Muscle of back (tissue), 11 donors: ENCODE results near the gene OTOP3. TPM values are rescaled to one million over a fixed set of nuclear protein-coding genes. Genes with fewer than 3 reads are reported as not detected.
"Not testable (repeated sequence)": the region's sequence is repeated elsewhere in the genome, so short reads cannot be mapped to it uniquely, and the experiment has no call there.

Experiments used
- DNase-seq, 3 donors: peaks; one replicate each; pipeline versions ENCODE4 v3.0.0 to v3.0.0-alpha.2; 2013
- polyA plus RNA-seq, 10 donors: library from polyadenylated mRNA; unstranded; fragments of 120-200 nt; gene quantifications; one replicate each; pipeline ENCODE4 v1.2.1, GENCODE V29; 2013; ENCODE audit not compliant: insufficient read length in 10 of 10

Gene OTOP3
- polyA plus RNA-seq, 10 donors: not detected

DNA sequence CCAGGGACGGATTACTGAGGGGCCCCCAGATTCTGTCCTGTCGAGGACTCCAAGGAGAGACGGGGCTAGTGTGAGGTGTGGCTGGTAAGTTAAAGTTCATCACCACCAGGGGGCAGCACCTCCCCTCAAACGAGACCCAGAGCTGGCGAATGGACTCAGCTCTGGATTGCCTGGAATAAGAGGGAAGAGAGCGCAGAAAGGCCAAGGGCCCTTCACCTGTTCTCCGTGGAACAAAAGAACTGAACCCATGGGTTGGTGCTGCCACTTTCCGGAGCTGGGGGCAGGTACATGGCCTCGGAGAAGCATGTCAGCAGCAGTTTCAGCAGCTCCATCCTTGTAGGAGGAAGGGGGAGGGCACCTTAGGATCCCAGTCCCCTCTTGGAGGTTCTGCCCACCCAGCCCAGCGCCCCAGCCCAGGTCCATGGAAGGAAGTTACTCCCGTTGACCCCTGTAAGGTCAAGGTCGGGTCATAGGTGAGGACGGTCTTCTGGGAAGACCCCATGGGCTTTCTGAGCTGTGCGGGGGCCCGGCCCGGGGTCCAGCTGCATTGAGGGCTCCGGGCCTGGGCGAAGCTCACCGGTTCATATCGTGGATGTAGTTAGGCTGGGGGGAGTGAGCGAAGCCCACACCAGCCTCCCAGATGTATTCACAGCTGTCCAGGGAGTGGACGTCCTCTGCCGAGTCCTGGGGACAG lies 26.1 kb downstream of the OTOP3 start:
- peak; percentile 84 to 92 (median 91) for DNase-seq

GRCh38 chr17:74962622-74963394 lies 27.1 kb downstream of the OTOP3 start:
- no peak for DNase-seq

DNA sequence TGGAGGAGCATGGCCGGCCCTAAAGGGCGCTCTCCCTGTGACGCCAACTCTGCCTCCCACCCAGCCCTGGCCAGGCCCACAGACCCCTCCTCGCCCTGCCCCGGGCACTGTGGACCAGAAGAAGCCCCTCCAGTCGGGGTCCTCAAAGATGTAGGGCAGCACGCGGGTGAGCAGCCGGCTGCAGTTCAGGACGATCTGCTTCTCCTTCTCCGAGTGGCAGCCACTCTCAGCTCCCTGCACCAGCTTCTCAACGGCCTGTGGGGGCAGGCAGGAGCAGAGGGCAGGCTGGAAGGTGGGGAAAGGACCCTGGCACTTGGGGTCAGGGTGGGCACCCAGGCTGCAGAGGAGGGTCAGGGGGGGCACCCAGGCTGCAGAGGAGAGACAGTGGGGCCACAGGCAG lies 28.0 kb downstream of the OTOP3 start:
- DNase-seq: no peak

GRCh38 chr17:74964246-74964761 lies 28.6 kb downstream of the OTOP3 start:
- no peak for DNase-seq

DNA sequence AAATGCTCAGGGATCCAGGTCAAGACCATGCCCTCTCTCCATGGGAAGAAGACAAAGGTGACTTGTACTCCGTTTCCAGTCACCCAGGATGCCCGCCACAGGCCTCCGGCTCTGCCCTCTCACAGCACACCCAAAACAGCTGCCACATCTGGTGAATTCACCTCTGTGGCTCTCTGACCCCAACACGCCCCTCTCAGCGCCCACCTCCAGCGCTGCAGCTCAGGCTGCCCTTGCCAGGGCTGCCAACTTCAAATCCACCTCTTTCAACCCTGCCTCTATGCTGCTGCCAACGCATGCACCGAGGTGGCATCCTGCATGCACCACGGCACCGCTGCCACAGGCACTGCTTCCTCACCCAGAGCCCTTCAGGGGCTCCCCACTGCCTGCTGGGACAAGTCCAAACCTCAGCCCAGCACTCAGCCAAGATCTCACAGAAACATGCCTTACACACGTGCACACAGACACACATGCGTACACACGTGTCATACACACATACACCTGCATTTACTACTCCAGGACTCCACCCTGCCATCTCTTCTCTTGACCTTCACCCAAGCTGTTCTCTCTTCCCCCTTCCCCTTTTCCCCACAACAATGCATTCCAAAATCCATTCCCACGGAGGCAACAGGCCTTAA lies 29.4 kb downstream of the OTOP3 start:
- no peak for DNase-seq

GRCh38 chr17:74968361-74968780 lies 32.7 kb downstream of the OTOP3 start:
- no peak for DNase-seq

DNA sequence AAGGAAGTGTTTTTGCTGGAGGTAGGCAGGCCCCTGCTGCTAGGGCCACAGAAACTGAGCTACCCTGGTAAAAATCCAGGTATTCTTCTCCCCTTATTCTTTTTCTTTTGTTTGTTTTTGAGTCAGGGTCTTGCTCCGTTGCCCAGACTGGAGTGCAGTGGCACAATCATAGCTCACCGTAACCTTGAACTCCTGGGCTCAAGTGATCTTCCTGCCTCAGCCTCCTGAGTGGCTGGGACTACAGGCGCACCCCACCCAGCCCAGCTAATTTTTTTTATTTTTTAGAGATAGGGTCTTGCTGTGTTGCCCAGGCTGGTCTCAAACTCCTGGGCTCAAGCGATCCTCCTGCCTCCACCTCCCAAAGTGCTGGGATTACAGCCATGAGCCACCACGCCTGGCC lies 33.8 kb downstream of the OTOP3 start:
- DNase-seq: not testable (repeated sequence)

DNA sequence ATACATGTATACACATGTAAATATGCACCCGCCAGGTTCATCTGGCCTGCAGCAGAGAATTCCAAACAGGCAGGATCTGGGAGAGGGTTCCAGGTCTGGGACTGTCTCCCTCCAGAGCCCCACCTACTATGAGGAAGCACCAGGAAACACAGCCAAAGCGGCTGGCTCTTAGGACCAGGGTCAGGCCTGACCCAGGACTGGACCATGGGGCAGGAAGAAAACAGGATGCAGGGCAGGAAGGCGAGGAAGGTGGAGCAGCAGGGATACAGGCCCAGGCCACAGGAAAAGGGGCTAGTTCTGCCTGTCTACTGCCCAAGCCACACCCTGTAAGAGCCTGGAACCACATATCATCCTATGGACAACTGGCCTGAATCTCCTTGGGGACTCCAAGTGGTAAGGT lies 34.7 kb downstream of the OTOP3 start:
- no peak for DNase-seq

- DNase-seq: no peak
Measured at GRCh38 chr17:74971069-74971841, 35.6 kb downstream of the OTOP3 start.

DNA sequence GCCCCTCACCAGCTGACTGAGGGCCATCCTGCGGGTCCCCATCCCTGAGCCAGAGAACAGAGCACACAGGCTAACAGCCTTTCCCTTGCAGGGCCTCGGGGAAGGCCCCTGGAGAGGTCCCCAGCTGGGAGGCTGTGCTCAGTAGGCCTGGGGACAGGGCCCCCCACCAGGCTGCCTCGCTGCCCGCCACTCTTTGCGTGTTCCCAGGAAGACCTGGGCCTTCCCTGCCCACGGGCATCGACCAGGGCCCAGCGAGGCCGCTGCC lies 36.1 kb downstream of the OTOP3 start:
- DNase-seq: peak in 1 of 3 donors; percentile 26

DNA sequence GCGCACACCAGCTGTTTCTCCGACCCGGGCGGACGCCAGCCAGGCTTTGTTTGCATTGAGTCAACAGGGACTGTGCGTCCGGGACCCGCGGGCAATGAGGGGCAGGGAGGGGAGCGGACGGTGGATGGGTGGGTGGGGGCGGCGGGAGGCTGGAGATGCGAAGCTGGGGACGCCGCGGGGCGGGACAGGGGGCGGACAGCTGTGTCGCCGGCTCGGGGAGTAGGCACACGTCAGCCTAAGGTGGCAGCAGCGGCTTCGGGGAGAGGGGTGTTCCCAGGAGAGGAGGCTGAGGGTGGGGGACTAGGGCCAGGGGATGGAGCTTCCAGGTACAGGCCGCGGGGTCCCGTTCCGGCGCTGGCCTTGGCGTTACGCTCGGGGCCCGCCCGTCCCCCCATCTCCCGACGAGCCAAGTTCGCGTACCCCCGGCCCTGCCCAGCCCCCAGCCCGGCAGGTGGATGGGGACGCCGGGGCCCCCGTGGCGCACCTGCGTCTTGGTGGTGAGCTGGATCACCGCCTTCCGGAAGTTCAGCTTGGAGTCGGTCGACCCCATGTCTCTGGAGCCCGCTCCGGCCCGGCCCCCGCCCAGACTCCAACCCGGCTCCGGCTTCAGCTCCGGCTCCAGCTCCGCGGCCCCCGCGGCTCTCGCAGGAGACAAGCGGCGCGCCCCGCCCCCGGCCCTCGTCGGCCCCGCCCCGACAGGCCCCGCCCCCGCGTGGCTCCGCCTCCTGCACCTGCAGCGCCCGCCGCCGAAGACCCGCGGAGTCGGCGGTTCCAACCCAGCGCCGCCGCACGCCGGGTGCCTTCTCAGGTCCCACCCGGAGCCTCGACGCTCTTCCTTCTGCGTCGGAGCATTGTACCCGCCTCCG lies 36.6 kb downstream of the OTOP3 start, which contains the start of gene HID1:
Gene HID1 (minus strand): TSS at position 653 of the 866 bp plus-strand sequence. CDS start 103 bp downstream, at position 550.
- peak in 1 of 3 donors; percentile 42 for DNase-seq

DNA sequence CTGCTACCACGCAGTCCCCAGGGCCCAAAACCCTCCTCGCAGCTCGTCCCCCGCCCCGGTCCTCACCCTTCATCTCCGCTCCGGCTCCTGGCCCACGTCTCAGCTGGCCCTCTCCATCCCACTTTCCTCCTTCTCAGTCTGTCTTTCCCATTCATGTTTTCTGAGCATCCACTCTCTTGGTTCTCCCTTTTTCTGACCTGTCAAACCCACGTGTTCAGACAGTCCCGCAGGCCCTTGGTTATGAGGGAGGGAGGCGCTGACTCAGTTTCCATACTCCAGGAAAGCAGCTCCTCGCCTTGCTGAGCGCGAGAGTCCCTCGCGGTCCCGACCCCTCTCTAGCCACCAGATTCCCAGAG lies 37.3 kb downstream of the OTOP3 start:
- DNase-seq: no peak

GRCh38 chr17:74975943-74976342 lies 40.2 kb downstream of the OTOP3 start:
- DNase-seq: no peak

GRCh38 chr17:74977802-74978201 lies 42.1 kb downstream of the OTOP3 start:
- DNase-seq: no peak

GRCh38 chr17:74978240-74978639 lies 42.5 kb downstream of the OTOP3 start:
- DNase-seq: no peak

- DNase-seq: no peak
Measured at GRCh38 chr17:74979408-74980146, 43.9 kb downstream of the OTOP3 start.

DNA sequence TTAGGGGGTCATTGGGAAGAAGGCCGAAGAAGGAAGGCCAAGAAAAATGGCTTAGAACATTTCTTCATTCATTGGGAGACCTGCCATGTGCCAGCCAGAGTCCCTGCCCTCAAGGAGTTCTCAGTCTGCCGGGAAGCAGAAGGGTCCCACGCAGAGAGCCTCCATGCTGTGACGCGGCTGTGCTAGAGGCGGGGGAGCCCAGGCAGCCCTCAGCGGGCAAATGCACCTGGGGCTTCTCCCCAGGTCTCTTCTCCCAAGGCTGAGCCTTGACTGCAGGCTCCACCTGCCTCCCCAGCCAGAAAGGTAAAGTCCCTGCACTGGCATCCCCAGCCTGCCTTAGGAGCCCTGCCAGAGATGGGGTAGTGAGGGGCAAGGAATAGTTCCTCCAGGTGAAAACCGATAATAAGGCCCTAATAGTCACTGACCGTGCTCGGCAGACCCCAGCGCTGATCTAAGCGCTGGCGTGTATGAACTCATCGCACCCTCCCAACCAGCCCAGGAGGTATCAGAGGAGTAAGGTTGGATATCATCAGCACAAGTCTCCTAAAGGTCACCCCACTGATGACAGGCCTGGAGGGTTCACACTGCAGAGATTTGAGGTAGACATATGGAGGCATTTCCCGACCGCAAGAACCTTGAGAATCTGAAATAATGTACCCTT lies 45.8 kb downstream of the OTOP3 start:
- DNase-seq: no peak

GRCh38 chr17:74981979-74982662 lies 46.4 kb downstream of the OTOP3 start:
- peak; percentile 50 to 90 (median 76) for DNase-seq
